H1 (cell line): Measurements from ENCODE around the gene MYLK4. TPM values are rescaled to one million over a fixed set of nuclear protein-coding genes. Genes with fewer than 3 reads are reported as not detected.

ENCODE experiments used
- CHD7 ChIP-seq: fragments of 300-600 bp; sonication (generic); IDR thresholded peaks from 2 replicates; pipeline ENCODE4 v1.7.1; 2012; ENCODE audit warnings: low read length, moderate library complexity, mild to moderate bottlenecking, inconsistent platforms; ENCODE audit not compliant: insufficient replicate concordance
- EP300 ChIP-seq, 2 experiments: IDR thresholded peaks; 1 replicate in 1 of 2; 2 replicates in 1 of 2; pipeline ENCODE4 v1.6.1; 2011 to 2012; ENCODE audit warnings: low read depth in 2 of 2, low read length in 2 of 2, mild to moderate bottlenecking in 2 of 2, borderline replicate concordance in 1 of 2, inconsistent platforms in 1 of 2, moderate library complexity in 1 of 2
- HDAC2 ChIP-seq, 2 experiments: fragments of 300-600 bp in 1 of 2; sonication (generic) in 1 of 2; IDR thresholded peaks; 2 replicates each; pipeline ENCODE4 v1.6.1; 2011 to 2012; ENCODE audit warnings: low read depth in 2 of 2, low read length in 2 of 2, mild to moderate bottlenecking in 2 of 2, moderate library complexity in 2 of 2, borderline replicate concordance in 1 of 2, inconsistent platforms in 1 of 2
- JUN ChIP-seq: IDR thresholded peaks from 2 replicates; pipeline ENCODE4 v1.6.1; 2011; ENCODE audit warnings: low read depth, mild to moderate bottlenecking, improper control_type of control experiment, low read length
- TAF1 ChIP-seq: IDR thresholded peaks from 2 replicates; pipeline ENCODE4 v1.6.1; 2011; ENCODE audit warnings: mild to moderate bottlenecking, low read depth, low read length
- TEAD4 ChIP-seq: IDR thresholded peaks from 2 replicates; pipeline ENCODE4 v1.6.1; 2012; ENCODE audit warnings: low read depth, low read length, inconsistent platforms, mixed read lengths
- polyA plus RNA-seq, 7 experiments: library from polyadenylated mRNA; depleted of rRNA in 3 of 7; stranded (reverse) in 5 of 7; unstranded in 2 of 7; fragments of >200 nt in 5 of 7; fragments of 200-250 nt in 2 of 7; gene quantifications; 1 replicate in 5 of 7; 2 replicates in 1 of 7; 4 replicates in 1 of 7; pipeline versions ENCODE4 v1.2.1 to v1.2.3, GENCODE V29; 2011 to 2013; ENCODE audit warnings: missing spikeins in 2 of 7, mixed read lengths in 2 of 7
- total RNA-seq: library from RNA; stranded (reverse); fragmentation: NEBNext Ultra II Directional; extraction: Animal tissue kit (Norgen Biotek cat#: 25700); gene quantifications from 2 replicates; pipeline ENCODE4 v1.2.1, GENCODE V29; 2021
- TF ChIP-seq, protein P1 (sequence below): IDR thresholded peaks from 2 replicates; pipeline ENCODE4 v1.6.1; 2011; ENCODE audit warnings: low read length, improper control_type of control experiment

The MYLK4 gene
- total and polyA plus RNA-seq, 2 of the 8 experiments (the other 6 are each of a cell fraction or from before 2014, with no cell fraction given), result 0.11 to 0.17 TPM

DNA sequence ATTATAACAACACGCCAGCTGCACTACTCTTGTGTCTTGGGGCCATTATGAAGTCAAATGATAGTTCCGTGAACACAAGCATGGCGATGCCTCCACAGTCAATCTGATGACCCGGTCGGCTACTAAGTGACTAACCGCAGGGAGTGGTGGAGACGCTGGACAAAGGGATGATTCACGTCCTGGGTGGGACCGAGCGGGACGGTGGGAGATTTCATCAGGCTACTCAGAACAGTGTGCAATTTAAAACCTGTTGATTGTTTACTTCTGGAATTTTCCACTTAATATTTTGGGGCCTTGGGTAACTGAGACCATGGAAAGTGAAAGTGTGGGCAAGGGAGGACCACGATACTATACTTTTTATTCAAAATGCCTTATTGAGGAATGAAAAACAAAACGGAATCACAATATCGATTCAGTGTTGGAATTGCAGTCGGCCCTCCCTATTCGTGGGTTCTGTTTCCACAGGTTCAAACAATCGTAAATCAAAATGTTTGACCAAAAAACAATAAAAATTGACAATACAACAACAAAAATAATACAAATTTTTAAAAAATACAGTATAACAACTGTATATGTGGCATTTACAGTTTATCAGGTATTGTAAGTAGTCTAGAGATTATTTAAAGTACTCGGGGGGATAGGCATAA, 66.5 kb downstream of the MYLK4 start (continued):
- TF ChIP-seq, protein P1, sequence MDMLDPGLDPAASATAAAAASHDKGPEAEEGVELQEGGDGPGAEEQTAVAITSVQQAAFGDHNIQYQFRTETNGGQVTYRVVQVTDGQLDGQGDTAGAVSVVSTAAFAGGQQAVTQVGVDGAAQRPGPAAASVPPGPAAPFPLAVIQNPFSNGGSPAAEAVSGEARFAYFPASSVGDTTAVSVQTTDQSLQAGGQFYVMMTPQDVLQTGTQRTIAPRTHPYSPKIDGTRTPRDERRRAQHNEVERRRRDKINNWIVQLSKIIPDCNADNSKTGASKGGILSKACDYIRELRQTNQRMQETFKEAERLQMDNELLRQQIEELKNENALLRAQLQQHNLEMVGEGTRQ, result no peak
- TF ChIP-seq EP300 (IDR thresholded peaks at IDR 0.05; ENCODE audit: borderline replicate concordance in 1 of 2, low read depth in 2 of 2, low read length in 2 of 2) (no peak), CHD7 (no peak), TAF1 (no peak), HDAC2 (IDR thresholded peaks at IDR 0.05; ENCODE audit: borderline replicate concordance in 1 of 2, low read depth in 2 of 2, low read length in 2 of 2) (no peak), JUN (no peak), TEAD4 (no peak)
- TF ChIP-seq, all 59 proteins: peak for 0
